ENCODE measurements around the gene GDF7. TPM values are rescaled to one million over a fixed set of nuclear protein-coding genes. Genes with fewer than 3 reads are reported as not detected.

The GDF7 gene
- total RNA-seq, result under 0.01 TPM in 2 replicates

GRCh38 chr2:20666304-20667150 is at the start of gene GDF7:
Gene GDF7 (plus strand): TSS chr2:20667144. CDS start chr2:20667240, 96 bp downstream.

GRCh38 chr2:20650877-20651730 is 15.8 kb upstream of the GDF7 start, which contains the start of gene HS1BP3:
Gene HS1BP3 (minus strand): TSS chr2:20651098. CDS start chr2:20651063, 35 bp downstream.

Other genes starting within 250 kb of the GDF7 start
- gene RHOB, start 220.1 kb upstream of the GDF7 start, total RNA-seq, result 60.5 and 62.4 TPM in 2 replicates
- 29.4 and 40.8 TPM in 2 replicates for gene HS1BP3, start 16.0 kb upstream of the GDF7 start, total RNA-seq
- 10.3 and 20.0 TPM in 2 replicates for gene LDAH, start 156.0 kb downstream of the GDF7 start, total RNA-seq